Osteoblast (primary cell): ENCODE data around the gene DYSF. TPM values are rescaled to one million over a fixed set of nuclear protein-coding genes. Genes with fewer than 3 reads are reported as not detected.
"Not testable (repeated sequence)": the region's sequence is repeated elsewhere in the genome, so short reads cannot be mapped to it uniquely, and the experiment has no call there.

Experiments used
- DNase-seq: peaks from one replicate; pipeline ENCODE4 v3.0.0; 2011; ENCODE audit warnings: low spot score, mixed read lengths; ENCODE audit not compliant: insufficient read length; ENCODE audit errors: missing footprints
- H2AFZ ChIP-seq: 2 replicates; pipeline ENCODE4 v1.6.0; 2011; ENCODE audit warnings: mild to moderate bottlenecking, low read length
- H3K27ac ChIP-seq: 2 replicates; pipeline ENCODE4 v1.5.1; 2011; ENCODE audit warnings: mild to moderate bottlenecking, low read depth, low read length, moderate library complexity
- H3K27me3 ChIP-seq: 2 replicates; pipeline ENCODE4 v1.6.0; 2012; ENCODE audit warnings: mild to moderate bottlenecking, control low read depth, inconsistent platforms, low read length, moderate library complexity; ENCODE audit not compliant: insufficient read depth
- H3K36me3 ChIP-seq: 2 replicates; pipeline ENCODE4 v1.5.1; 2011; ENCODE audit warnings: mild to moderate bottlenecking, low read length, control low read depth, moderate library complexity; ENCODE audit not compliant: insufficient read depth
- H3K4me1 ChIP-seq: 2 replicates; pipeline ENCODE4 v1.5.1; 2011; ENCODE audit warnings: mild to moderate bottlenecking, low read length, control low read depth, moderate library complexity; ENCODE audit not compliant: insufficient read depth
- H3K4me2 ChIP-seq: 2 replicates; pipeline ENCODE4 v1.6.0; 2011; ENCODE audit warnings: mild to moderate bottlenecking, low read length; ENCODE audit not compliant: insufficient read depth
- H3K4me3 ChIP-seq: fragments of 200-600 bp; sonication (generic); 3 replicates; pipeline ENCODE4 v1.5.1; 2012; ENCODE audit warnings: mild to moderate bottlenecking, low read length, inconsistent platforms; ENCODE audit not compliant: insufficient read depth
- H3K79me2 ChIP-seq: 2 replicates; pipeline ENCODE4 v1.6.0; 2012; ENCODE audit warnings: mild to moderate bottlenecking, low read length, control low read depth, inconsistent platforms; ENCODE audit not compliant: insufficient read depth
- H3K9me3 ChIP-seq: 2 replicates; pipeline ENCODE4 v1.5.1; 2011; ENCODE audit warnings: low read depth, low read length, control low read depth
- H4K20me1 ChIP-seq: 2 replicates; pipeline ENCODE4 v1.6.0; 2012; ENCODE audit warnings: mild to moderate bottlenecking, low read length, control low read depth; ENCODE audit not compliant: insufficient read depth
- total RNA-seq: library from RNA; depleted of rRNA; stranded (reverse); fragments of >200 nt; gene quantifications from 2 replicates; pipeline ENCODE4 v1.2.3, GENCODE V29; 2012
- TF ChIP-seq, protein P1 (sequence below): IDR thresholded peaks from 2 replicates; pipeline ENCODE4 v1.5.1; 2011; ENCODE audit warnings: mild to moderate bottlenecking, low read depth, low read length, moderate library complexity; ENCODE audit errors: extremely low read depth

Gene DYSF
- total RNA-seq, 1 donor = 4.3 TPM

DNA sequence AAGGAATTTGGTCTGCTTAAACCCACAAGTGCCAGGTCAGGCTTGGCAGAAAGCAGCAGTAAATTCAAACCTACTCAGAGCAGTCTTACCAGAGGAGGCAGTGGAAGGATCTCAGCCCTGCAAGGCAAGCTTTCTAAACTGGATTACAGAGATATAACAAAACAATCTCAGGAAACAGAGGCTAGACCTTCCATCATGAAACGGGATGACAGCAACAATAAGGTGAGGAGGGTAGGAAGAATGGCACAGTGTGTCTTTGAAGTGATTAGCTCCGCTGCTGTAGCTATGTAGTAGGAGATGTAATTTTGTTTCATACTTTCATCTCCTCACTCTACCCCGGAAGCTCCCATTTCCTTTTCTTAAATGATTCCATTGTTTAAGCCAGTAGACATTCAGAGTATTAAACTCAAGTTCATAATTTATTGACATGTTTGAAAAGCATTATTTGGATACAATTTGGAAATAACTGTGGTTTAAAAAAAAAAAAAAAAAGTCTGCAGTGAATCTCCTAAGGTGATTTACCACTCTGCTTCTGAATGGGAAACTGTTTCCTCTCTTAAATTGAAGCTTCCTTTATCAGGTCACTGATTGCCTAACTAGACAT lies 29.4 kb upstream of the DYSF start:
- Histone ChIP-seq H3K4me2 (no peak overlapping the region), H3K4me1 (no peaks in the 10 kb centered on the region), H3K36me3 (peaks cover 50% of the 10 kb centered on the region), H3K27ac (no peak overlapping the region), H4K20me1 (peaks cover 3% of the 10 kb centered on the region), H2AFZ (no peak overlapping the region), H3K27me3 (no peaks in the 10 kb centered on the region), H3K9me3 (no peaks in the 10 kb centered on the region), H3K79me2 (peaks cover 2% of the 10 kb centered on the region), H3K4me3 (no peak overlapping the region)
- DNase-seq = no peak
- TF ChIP-seq, protein P1, sequence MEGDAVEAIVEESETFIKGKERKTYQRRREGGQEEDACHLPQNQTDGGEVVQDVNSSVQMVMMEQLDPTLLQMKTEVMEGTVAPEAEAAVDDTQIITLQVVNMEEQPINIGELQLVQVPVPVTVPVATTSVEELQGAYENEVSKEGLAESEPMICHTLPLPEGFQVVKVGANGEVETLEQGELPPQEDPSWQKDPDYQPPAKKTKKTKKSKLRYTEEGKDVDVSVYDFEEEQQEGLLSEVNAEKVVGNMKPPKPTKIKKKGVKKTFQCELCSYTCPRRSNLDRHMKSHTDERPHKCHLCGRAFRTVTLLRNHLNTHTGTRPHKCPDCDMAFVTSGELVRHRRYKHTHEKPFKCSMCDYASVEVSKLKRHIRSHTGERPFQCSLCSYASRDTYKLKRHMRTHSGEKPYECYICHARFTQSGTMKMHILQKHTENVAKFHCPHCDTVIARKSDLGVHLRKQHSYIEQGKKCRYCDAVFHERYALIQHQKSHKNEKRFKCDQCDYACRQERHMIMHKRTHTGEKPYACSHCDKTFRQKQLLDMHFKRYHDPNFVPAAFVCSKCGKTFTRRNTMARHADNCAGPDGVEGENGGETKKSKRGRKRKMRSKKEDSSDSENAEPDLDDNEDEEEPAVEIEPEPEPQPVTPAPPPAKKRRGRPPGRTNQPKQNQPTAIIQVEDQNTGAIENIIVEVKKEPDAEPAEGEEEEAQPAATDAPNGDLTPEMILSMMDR = no peak

DNA sequence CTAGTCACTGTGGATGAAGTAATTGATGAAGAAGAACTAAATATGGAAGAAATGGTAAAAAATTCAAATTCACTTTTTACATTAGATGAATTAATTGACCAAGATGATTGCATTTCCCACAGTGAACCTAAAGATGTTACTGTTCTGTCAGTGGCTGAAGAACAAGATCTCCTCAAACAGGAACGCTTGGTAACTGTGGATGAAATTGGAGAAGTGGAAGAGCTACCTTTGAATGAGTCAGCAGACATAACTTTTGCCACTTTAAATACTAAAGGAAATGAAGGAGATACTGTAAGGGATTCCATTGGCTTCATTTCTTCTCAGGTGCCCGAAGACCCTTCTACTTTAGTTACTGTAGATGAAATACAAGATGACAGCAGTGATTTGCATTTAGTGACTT lies 26.6 kb upstream of the DYSF start:
- Histone ChIP-seq H3K27ac (no peak overlapping the region), H3K79me2 (peaks cover 2% of the 10 kb centered on the region), H4K20me1 (no peaks in the 10 kb centered on the region), H3K27me3 (no peaks in the 10 kb centered on the region), H3K9me3 (no peaks in the 10 kb centered on the region), H3K4me1 (no peaks in the 10 kb centered on the region), H3K4me3 (no peak overlapping the region), H3K4me2 (no peak overlapping the region), H2AFZ (no peak overlapping the region), H3K36me3 (peaks cover 66% of the 10 kb centered on the region)
- peak; percentile 11 for DNase-seq
- TF ChIP-seq, protein P1 = no peak

DNA sequence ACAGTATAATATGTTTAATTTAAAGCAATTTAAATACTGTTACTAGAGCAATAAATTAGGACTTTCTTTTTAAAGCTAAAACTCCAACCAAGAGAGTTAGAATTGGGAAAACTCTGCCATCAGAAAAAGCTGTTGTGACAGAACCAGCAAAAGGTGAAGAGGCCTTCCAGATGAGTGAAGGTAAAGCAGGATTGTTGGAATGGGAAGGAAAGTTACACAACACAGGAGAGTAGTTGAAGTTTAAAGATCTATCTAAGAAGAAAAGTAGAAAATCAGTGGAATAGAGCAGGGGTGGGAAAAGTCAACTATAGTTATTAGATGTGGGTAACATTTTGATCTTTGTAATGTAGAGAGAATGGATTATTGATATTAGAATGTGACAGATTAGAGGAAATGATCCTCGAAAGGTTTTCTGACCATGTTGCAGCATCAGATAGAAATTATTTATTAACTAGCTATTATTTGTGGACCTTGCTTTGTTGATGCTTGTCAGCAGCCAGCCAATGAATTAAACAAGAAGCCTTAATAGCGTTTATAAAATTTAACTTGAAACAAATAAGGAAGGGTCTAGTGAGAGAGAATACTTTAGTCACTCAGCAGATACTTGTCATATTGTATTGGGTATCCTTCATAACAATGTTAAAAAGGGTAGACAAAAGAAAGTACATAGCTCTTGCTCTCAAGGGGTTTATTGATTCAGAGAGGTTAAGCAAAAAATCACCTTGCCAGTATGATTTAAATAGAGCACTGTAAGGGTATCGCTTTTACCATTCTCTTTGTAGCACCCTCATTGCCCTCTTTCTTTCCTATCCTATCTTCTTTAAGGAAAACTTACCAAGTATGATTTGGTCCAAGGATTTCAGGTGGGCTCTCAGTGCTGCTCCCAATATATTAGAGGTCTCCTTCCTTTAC lies 24.6 kb upstream of the DYSF start:
- peaks cover 72% of the 10 kb centered on the region for H3K36me3 ChIP-seq

DNA sequence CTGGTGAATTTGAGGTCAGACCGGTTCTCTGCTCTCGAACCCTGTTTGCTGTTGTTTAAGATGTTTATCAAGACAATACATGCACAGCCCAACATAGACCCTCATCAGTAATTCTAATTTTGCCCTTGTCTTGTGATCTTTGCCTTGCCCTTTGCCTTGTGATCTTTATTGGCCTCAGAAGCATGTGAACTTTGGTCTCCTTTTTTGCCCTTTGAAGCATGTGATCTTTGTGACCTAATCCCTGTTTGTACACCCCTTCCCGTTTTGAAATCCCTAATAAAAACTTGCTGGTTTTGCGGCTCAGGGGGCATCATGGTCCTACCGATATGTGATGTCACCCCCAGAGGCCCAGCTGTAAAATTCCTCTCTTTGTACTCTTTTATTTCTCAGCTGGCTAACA lies 8.2 kb upstream of the DYSF start:
- DNase-seq, H3K27me3 ChIP-seq: not testable (repeated sequence)

More for the DNA sequence above, 24.6 kb upstream of the DYSF start:
- DNase-seq = no peak
- Histone ChIP-seq H3K9me3 (no peaks in the 10 kb centered on the region), H3K4me2 (no peak overlapping the region), H4K20me1 (no peaks in the 10 kb centered on the region), H3K4me1 (no peaks in the 10 kb centered on the region), H2AFZ (no peak overlapping the region), H3K79me2 (peaks cover 2% of the 10 kb centered on the region), H3K27me3 (no peaks in the 10 kb centered on the region), H3K4me3 (no peak overlapping the region), H3K27ac (no peak overlapping the region)
- TF ChIP-seq, protein P1 = no peak

More for the DNA sequence above, 8.2 kb upstream of the DYSF start:
- not testable (repeated sequence) for H2AFZ ChIP-seq, H3K4me2 ChIP-seq, H3K79me2 ChIP-seq, H3K9me3 ChIP-seq, H3K36me3 ChIP-seq, H3K4me3 ChIP-seq, H4K20me1 ChIP-seq, H3K27ac ChIP-seq, H3K4me1 ChIP-seq
